Esophagus squamous epithelium (tissue), 5 donors: Measurements from ENCODE around the gene MAD2L1BP. TPM values are rescaled to one million over a fixed set of nuclear protein-coding genes. Genes with fewer than 3 reads are reported as not detected.
A peak's percentile ranks its signal among the peaks of the same experiment; 100 is the strongest.

ENCODE experiments used
- DNase-seq: peaks from one replicate; lab custom pipeline; 2025; lab: John Stamatoyannopoulos, UW
- H3K27ac ChIP-seq, 4 donors: fragments of 200-600 bp; sonication (generic); one replicate each; pipeline ENCODE4 v1.5.1; 2016 to 2019; ENCODE audit warnings: mild to moderate bottlenecking in 1 of 4
- H3K27me3 ChIP-seq, 4 donors: fragments of 200-600 bp; sonication (generic); 1 replicate in 3 of 4; 2 replicates in 1 of 4; pipeline versions ENCODE4 v1.5.1 to v1.6.0; 2017 to 2021; ENCODE audit warnings: antibody characterized with exemption in 1 of 4
- H3K36me3 ChIP-seq, 3 donors: fragments of 200-600 bp; sonication (generic); one replicate each; pipeline ENCODE4 v1.5.1; 2016 to 2019
- H3K4me1 ChIP-seq, 3 donors: fragments of 200-600 bp; sonication (generic); one replicate each; pipeline ENCODE4 v1.5.1; 2017 to 2019
- H3K4me3 ChIP-seq, 4 donors: fragments of 200-600 bp; sonication (generic); 1 replicate in 3 of 4; 2 replicates in 1 of 4; pipeline ENCODE4 v1.5.1; 2016 to 2019; ENCODE audit warnings: mild to moderate bottlenecking in 2 of 4, moderate library complexity in 1 of 4
- H3K9me3 ChIP-seq, 3 donors: fragments of 200-600 bp; sonication (generic); one replicate each; pipeline ENCODE4 v1.5.1; 2016 to 2019
- POLR2A ChIP-seq, 4 donors: fragments of 450-650 bp; IDR thresholded peaks; one replicate each; pipeline ENCODE4 v1.6.1; 2017; ENCODE audit warnings: antibody characterized with exemption in 4 of 4, mild to moderate bottlenecking in 4 of 4, moderate library complexity in 3 of 4
- WGBS, 2 donors: methylation state at CpG; one replicate each; pipeline ENCODE4 v1.1.5; 2018; 5-methylcytosine and 5-hydroxymethylcytosine counted together
- intact Hi-C: fragments of 100-400 bp; cut with DNase I; formaldehyde crosslinking; loops from one replicate; pipeline ENCODE4 v1.15.0; 2022
- total RNA-seq, 4 donors: library from RNA; depleted of rRNA; stranded (reverse); fragments of >200 nt; gene quantifications; one replicate each; pipeline ENCODE4 v1.1.0, GENCODE V29; 2016
- TF ChIP-seq, protein P1 (sequence below), 6 experiments: fragments of 450-650 bp in 4 of 6; fragments of 200-600 bp in 2 of 6; sonication (generic) in 2 of 6; IDR thresholded peaks; one replicate each; pipeline ENCODE4 v1.5.1; 2016 to 2019; ENCODE audit warnings: antibody characterized with exemption in 6 of 6, mild to moderate bottlenecking in 4 of 6, moderate library complexity in 4 of 6
- donor health status: DM: yes; HTN: yes; CAD: no.

The MAD2L1BP gene
- total RNA-seq, 4 donors from 2014 or later: 14.4 to 31.9 (median 22.7) TPM

DNA sequence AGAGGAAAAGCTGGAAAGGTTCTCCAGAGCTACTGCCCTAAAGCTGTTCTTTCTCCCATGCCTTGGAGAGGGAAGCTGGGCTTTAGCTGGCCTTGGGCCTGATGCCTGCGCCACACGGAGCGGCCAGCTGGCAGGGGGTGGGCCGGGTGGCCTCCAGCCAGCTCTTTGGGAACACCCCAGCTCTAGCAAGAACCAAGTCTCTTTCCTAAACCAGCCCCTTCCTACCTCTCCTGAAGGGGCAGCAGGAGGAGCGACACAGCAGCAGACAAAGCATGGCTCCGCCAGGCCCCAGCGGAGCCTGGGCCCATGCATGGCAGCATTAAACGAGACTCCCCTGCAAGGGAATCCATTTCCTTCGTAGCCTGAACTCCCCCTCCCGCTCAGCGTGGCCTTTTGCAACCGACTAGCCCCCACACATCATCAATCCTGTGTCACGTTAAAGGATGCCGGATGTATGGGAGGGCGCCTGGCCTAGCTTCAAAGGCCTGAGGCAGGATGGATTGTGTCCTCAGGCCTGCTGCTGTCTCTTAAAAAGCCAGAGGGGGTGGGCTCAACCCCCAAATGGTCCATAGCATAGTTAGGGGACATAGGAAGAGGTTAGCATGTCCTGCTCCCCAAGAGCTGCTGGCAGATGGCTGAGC lies 37.9 kb downstream of the MAD2L1BP start:
- H3K9me3 ChIP-seq: no peaks in the 10 kb centered on the region
- intact Hi-C loops: no loop called here
- H3K27ac ChIP-seq: peak overlapping the region in 1 of 4 donors; percentile 28
- no peaks in the 10 kb centered on the region for H3K27me3 ChIP-seq
- DNase-seq: no peak
- H3K4me3 ChIP-seq: no peak overlapping the region
- peaks cover 26 to 87% (median 28%) of the 10 kb centered on the region in 3 donors for H3K36me3 ChIP-seq
- peaks cover 16 to 54% (median 23%) of the 10 kb centered on the region in 3 donors for H3K4me1 ChIP-seq
- 60 to 80% methylated on average over 3 to 5 of the region's 15 CpGs for WGBS, 2 donors
- TF ChIP-seq POLR2A (IDR thresholded peaks at IDR 0.05): no peak
- TF ChIP-seq, protein P1, sequence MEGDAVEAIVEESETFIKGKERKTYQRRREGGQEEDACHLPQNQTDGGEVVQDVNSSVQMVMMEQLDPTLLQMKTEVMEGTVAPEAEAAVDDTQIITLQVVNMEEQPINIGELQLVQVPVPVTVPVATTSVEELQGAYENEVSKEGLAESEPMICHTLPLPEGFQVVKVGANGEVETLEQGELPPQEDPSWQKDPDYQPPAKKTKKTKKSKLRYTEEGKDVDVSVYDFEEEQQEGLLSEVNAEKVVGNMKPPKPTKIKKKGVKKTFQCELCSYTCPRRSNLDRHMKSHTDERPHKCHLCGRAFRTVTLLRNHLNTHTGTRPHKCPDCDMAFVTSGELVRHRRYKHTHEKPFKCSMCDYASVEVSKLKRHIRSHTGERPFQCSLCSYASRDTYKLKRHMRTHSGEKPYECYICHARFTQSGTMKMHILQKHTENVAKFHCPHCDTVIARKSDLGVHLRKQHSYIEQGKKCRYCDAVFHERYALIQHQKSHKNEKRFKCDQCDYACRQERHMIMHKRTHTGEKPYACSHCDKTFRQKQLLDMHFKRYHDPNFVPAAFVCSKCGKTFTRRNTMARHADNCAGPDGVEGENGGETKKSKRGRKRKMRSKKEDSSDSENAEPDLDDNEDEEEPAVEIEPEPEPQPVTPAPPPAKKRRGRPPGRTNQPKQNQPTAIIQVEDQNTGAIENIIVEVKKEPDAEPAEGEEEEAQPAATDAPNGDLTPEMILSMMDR (IDR thresholded peaks at IDR 0.05): no peak

DNA sequence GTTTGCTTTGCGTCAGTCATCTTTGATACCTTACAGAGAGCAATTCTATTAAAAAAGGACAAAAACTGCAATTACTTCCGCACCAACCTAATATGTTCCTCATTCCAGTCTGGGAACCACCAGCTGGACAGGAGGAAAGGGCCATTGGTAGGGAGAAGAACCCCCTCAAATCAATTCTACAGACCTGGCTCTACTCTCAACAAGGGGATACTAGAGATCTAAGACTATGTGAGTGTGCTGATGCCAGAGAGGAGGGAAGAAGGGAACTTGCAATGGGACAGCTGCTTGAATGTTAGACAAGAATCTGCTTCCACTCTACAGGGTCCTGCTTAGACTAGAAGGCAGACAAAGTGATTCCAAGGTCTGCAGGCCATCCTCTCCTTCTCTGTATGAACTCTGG lies 38.7 kb downstream of the MAD2L1BP start:
- intact Hi-C loops: no loop called here
- no peak for TF ChIP-seq POLR2A (IDR thresholded peaks at IDR 0.05)
- TF ChIP-seq, protein P1 (IDR thresholded peaks at IDR 0.05): no peak
- 89 to 92% methylated on average over 2 of the region's 2 CpGs for WGBS, 2 donors
- DNase-seq: no peak
- H3K27ac ChIP-seq: no peak overlapping the region
- H3K4me1 ChIP-seq: peaks cover 9 to 47% (median 15%) of the 10 kb centered on the region in 3 donors
- peaks cover 28 to 95% (median 30%) of the 10 kb centered on the region in 3 donors for H3K36me3 ChIP-seq
- H3K9me3 ChIP-seq: no peaks in the 10 kb centered on the region
- no peak overlapping the region for H3K4me3 ChIP-seq
- no peaks in the 10 kb centered on the region for H3K27me3 ChIP-seq

DNA sequence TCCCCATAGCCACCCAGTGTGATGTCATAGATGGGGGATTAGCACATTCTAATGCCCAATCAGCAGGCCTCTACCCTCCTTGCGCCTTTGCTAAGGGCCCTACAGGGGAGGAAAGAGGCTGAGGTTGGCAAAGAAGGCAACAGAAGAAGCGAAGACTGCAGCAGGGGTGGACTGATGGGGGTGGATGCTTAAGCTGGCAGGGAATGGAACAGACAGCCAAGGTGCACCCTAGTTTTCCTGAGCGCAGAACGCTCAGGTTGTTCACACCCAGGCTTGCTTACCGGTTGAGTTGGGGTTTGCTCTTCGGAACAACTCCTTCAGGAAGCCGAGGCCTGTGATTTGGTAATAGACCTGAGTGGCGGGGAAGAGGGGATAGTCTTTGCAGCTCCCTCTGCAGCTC lies 39.3 kb downstream of the MAD2L1BP start:
- Histone ChIP-seq H3K4me3 (no peak overlapping the region), H3K27ac (no peak overlapping the region), H3K36me3 (peaks cover 30 to 100% (median 32%) of the 10 kb centered on the region in 3 donors), H3K9me3 (no peaks in the 10 kb centered on the region), H3K4me1 (peaks cover 3 to 40% (median 9%) of the 10 kb centered on the region in 3 donors), H3K27me3 (no peaks in the 10 kb centered on the region)
- 85 to 96% methylated on average over 6 to 8 of the region's 8 CpGs for WGBS, 2 donors
- no peak for DNase-seq
- TF ChIP-seq, protein P1 (IDR thresholded peaks at IDR 0.05): no peak
- TF ChIP-seq POLR2A (IDR thresholded peaks at IDR 0.05): no peak
- intact Hi-C loops: no loop called here

DNA sequence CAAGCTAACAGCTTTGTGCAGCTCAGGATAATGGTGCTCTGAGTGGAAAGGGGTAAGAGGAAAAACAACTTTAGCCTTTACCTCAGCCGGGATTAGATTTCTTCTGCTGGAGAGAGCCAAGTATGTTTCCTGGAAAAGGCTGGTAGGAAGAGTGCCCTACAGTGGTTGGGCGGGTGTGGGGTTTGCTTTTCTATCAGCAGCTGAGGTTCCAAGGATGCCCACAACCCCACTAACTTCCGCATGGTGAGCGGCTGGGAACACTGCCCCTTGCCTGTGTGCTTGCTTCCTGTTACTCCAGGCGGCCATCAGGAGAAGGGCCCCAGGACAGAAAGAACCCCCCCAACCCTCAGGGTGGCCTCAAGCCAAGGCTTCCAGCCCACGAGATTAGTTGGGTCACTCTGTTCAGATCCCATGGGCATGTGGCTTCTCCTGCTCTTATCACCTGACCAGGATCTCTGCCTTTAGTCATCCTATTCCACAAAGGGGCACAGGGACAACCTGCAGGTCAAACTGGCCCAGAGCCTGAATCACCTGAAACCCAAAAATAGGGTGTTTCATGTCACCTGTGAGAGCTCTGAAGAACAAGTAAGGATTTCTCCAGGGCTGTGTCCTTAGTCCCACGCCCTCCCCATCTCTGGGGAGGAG lies 41.4 kb downstream of the MAD2L1BP start:
- Histone ChIP-seq H3K4me1 (peaks cover 0 to 24% (median 0%) of the 10 kb centered on the region in 3 donors), H3K4me3 (no peak overlapping the region), H3K36me3 (peaks cover 30 to 100% (median 32%) of the 10 kb centered on the region in 3 donors), H3K27ac (no peak overlapping the region), H3K9me3 (no peaks in the 10 kb centered on the region), H3K27me3 (no peaks in the 10 kb centered on the region)
- no peak for TF ChIP-seq POLR2A (IDR thresholded peaks at IDR 0.05)
- TF ChIP-seq, protein P1 (IDR thresholded peaks at IDR 0.05): no peak
- 82 to 89% methylated on average over 5 to 6 of the region's 7 CpGs for WGBS, 2 donors
- intact Hi-C loops: no loop called here
- no peak for DNase-seq

DNA sequence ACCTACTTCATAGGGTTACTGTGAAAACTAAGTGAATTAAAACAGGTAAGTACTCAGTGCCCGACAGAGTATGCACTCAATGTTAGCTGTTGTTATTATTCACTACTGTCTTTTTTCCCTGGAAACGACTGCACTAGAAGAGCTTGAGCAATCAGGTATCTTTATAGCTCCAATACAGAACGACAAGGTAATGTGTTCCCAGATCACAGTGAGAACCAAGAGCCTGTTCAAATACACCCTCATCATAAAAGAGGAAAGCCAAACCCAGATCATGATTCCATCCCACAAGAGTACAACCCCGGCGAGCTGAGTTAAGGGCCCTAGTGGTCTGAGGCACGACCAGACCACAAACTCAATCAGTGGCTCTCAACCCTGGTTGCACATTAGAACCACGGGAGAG lies 42.1 kb downstream of the MAD2L1BP start:
- Histone ChIP-seq H3K9me3 (no peaks in the 10 kb centered on the region), H3K27ac (no peak overlapping the region), H3K27me3 (no peaks in the 10 kb centered on the region), H3K36me3 (peaks cover 30 to 100% (median 32%) of the 10 kb centered on the region in 3 donors), H3K4me3 (no peak overlapping the region), H3K4me1 (peaks cover 0 to 22% (median 0%) of the 10 kb centered on the region in 3 donors)
- TF ChIP-seq, protein P1 (IDR thresholded peaks at IDR 0.05): no peak
- no peak for TF ChIP-seq POLR2A (IDR thresholded peaks at IDR 0.05)
- DNase-seq: no peak
- intact Hi-C loops: no loop called here
- 84 to 93% methylated on average over 3 to 7 of the region's 7 CpGs for WGBS, 2 donors
